ENCODE data around the gene NPHP4.

The NPHP4 gene

GRCh38 chr1:5947071-5947821 is 45.0 kb downstream of the NPHP4 start:
- Mint-ChIP-seq H3K27ac (no peak overlapping the region), H3K4me1 (no peaks in the 10 kb centered on the region), H3K4me3 (no peak overlapping the region), H3K9me3 (no peaks in the 10 kb centered on the region), H3K27me3 (no peaks in the 10 kb centered on the region)
- no peak for ATAC-seq
- no peak for DNase-seq

GRCh38 chr1:5945445-5945844 is 46.8 kb downstream of the NPHP4 start:
- no peaks in the 10 kb centered on the region for H3K4me1 Mint-ChIP-seq
- H3K9me3 Mint-ChIP-seq: no peaks in the 10 kb centered on the region
- no peak for DNase-seq
- no peak overlapping the region for H3K4me3 Mint-ChIP-seq
- no peaks in the 10 kb centered on the region for H3K27me3 Mint-ChIP-seq
- ATAC-seq: no peak
- no peak overlapping the region for H3K27ac Mint-ChIP-seq

- ATAC-seq (no peak), DNase-seq (no peak)
- H3K27me3 Mint-ChIP-seq: no peaks in the 10 kb centered on the region
- H3K4me3 Mint-ChIP-seq: no peak overlapping the region
- H3K9me3 Mint-ChIP-seq: no peaks in the 10 kb centered on the region
- no peaks in the 10 kb centered on the region for H3K4me1 Mint-ChIP-seq
- no peak overlapping the region for H3K27ac Mint-ChIP-seq
These were observed 47.4 kb downstream of the NPHP4 start for GRCh38 chr1:5944843-5945167.

- Mint-ChIP-seq H3K9me3 (no peaks in the 10 kb centered on the region), H3K4me1 (no peaks in the 10 kb centered on the region), H3K27ac (no peak overlapping the region), H3K4me3 (no peak overlapping the region), H3K27me3 (no peaks in the 10 kb centered on the region)
- DNase-seq (no peak), ATAC-seq (no peak)
These were observed 47.9 kb downstream of the NPHP4 start for GRCh38 chr1:5944154-5944842.

- Mint-ChIP-seq H3K4me3 (no peak overlapping the region), H3K9me3 (no peaks in the 10 kb centered on the region), H3K27me3 (no peaks in the 10 kb centered on the region), H3K4me1 (no peaks in the 10 kb centered on the region), H3K27ac (no peak overlapping the region)
- DNase-seq: no peak
- ATAC-seq: no peak
These were observed 48.7 kb downstream of the NPHP4 start for GRCh38 chr1:5943343-5944124.

GRCh38 chr1:5941671-5942070 is 50.6 kb downstream of the NPHP4 start:
- DNase-seq (no peak), ATAC-seq (no peak)
- H3K27ac Mint-ChIP-seq: no peak overlapping the region
- H3K4me1 Mint-ChIP-seq: peaks cover 4% of the 10 kb centered on the region
- H3K4me3 Mint-ChIP-seq: no peak overlapping the region
- H3K27me3 Mint-ChIP-seq: no peaks in the 10 kb centered on the region
- H3K9me3 Mint-ChIP-seq: no peaks in the 10 kb centered on the region

- peak overlapping the region in 1 of 2 donors; percentile 56 for H3K27ac Mint-ChIP-seq
- no peak for ATAC-seq
These were observed 51.4 kb downstream of the NPHP4 start for GRCh38 chr1:5940723-5941407.

GRCh38 chr1:5939271-5940170 is 52.7 kb downstream of the NPHP4 start:
- DNase-seq: no peak
- ATAC-seq: no peak

More at GRCh38 chr1:5940723-5941407, 51.4 kb downstream of the NPHP4 start:
- Mint-ChIP-seq H3K9me3 (no peaks in the 10 kb centered on the region), H3K27me3 (no peaks in the 10 kb centered on the region), H3K4me3 (no peak overlapping the region), H3K4me1 (peaks cover 6% of the 10 kb centered on the region)
- no peak for DNase-seq

GRCh38 chr1:5938101-5938646 is 54.1 kb downstream of the NPHP4 start:
- no peak overlapping the region for H3K4me3 Mint-ChIP-seq
- no peaks in the 10 kb centered on the region for H3K27me3 Mint-ChIP-seq
- no peaks in the 10 kb centered on the region for H3K9me3 Mint-ChIP-seq
- H3K27ac Mint-ChIP-seq: no peak overlapping the region
- peaks cover 6% of the 10 kb centered on the region for H3K4me1 Mint-ChIP-seq
- DNase-seq (no peak), ATAC-seq (no peak)

More at GRCh38 chr1:5939271-5940170, 52.7 kb downstream of the NPHP4 start:
- Mint-ChIP-seq H3K9me3 (no peaks in the 10 kb centered on the region), H3K4me1 (peaks cover 6% of the 10 kb centered on the region), H3K4me3 (no peak overlapping the region), H3K27ac (peak overlapping the region in 1 of 2 donors; percentile 22), H3K27me3 (no peaks in the 10 kb centered on the region)

GRCh38 chr1:5937373-5937857 is 54.8 kb downstream of the NPHP4 start:
- no peak overlapping the region for H3K4me3 Mint-ChIP-seq

GRCh38 chr1:5936621-5937372 is 55.4 kb downstream of the NPHP4 start:
- Mint-ChIP-seq H3K27me3 (no peaks in the 10 kb centered on the region), H3K4me3 (no peak overlapping the region), H3K27ac (no peak overlapping the region), H3K4me1 (peaks cover 6% of the 10 kb centered on the region), H3K9me3 (no peaks in the 10 kb centered on the region)
- DNase-seq: no peak
- no peak for ATAC-seq

More at GRCh38 chr1:5937373-5937857, 54.8 kb downstream of the NPHP4 start:
- Mint-ChIP-seq H3K4me1 (peaks cover 6% of the 10 kb centered on the region), H3K9me3 (no peaks in the 10 kb centered on the region), H3K27ac (peak overlapping the region in 1 of 2 donors; percentile 45), H3K27me3 (no peaks in the 10 kb centered on the region)
- DNase-seq (no peak), ATAC-seq (no peak)

- no peaks in the 10 kb centered on the region for H3K27me3 Mint-ChIP-seq
- H3K4me1 Mint-ChIP-seq: peaks cover 6% of the 10 kb centered on the region
- no peak overlapping the region for H3K4me3 Mint-ChIP-seq
- no peak overlapping the region for H3K27ac Mint-ChIP-seq
- no peaks in the 10 kb centered on the region for H3K9me3 Mint-ChIP-seq
- DNase-seq: no peak
- ATAC-seq: no peak
These were observed 56.1 kb downstream of the NPHP4 start for GRCh38 chr1:5936126-5936525.

GRCh38 chr1:5935026-5935425 is 57.2 kb downstream of the NPHP4 start:
- no peak for ATAC-seq
- DNase-seq: no peak
- Mint-ChIP-seq H3K27me3 (no peaks in the 10 kb centered on the region), H3K4me3 (no peak overlapping the region), H3K27ac (no peak overlapping the region), H3K9me3 (no peaks in the 10 kb centered on the region), H3K4me1 (peaks cover 6% of the 10 kb centered on the region)

Measured in stimulated activated naive CD8-positive, alpha-beta T cell treated with anti-CD3 and anti-CD28 coated beads, Interleukin-15, amount 100 ng/mL, for 72 hours (primary cell).